Peyer's patch (tissue), 4 donors: ENCODE data around the gene COL23A1.

Source experiments
- POLR2A ChIP-seq, 2 donors: fragments of 450-650 bp; IDR thresholded peaks; one replicate each; pipeline ENCODE4 v1.5.1; 2017; ENCODE audit warnings: antibody characterized with exemption in 2 of 2, mild to moderate bottlenecking in 2 of 2, moderate library complexity in 2 of 2
- TF ChIP-seq, protein P1 (sequence below), 6 experiments: fragments of 450-650 bp in 4 of 6; fragments of 200-600 bp in 2 of 6; sonication (generic) in 1 of 6; IDR thresholded peaks; one replicate each; pipeline ENCODE4 v1.5.1; 2017 to 2019; ENCODE audit warnings: antibody characterized with exemption in 6 of 6, mild to moderate bottlenecking in 3 of 6, moderate library complexity in 1 of 6

DNA sequence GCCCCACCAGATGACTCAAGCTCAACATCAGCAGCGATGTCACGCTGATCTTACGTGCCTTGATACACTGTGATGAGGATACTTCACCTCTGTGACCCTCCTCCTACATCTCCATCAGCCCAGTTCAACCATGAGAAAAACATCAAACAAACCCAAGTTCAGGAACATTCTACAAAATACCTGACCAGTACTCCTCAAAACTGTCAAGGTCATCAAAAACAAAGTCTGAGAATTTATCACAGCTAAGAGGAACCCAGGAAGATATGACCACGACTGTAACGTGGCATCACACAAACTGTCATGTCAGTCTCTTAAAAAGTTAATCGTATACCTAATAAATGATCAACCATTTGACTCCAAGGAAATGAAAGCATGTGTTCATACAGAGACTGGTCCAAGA, 90.8 kb downstream of the COL23A1 start:
- TF ChIP-seq POLR2A (IDR thresholded peaks at IDR 0.05), result no peak
- TF ChIP-seq, protein P1, sequence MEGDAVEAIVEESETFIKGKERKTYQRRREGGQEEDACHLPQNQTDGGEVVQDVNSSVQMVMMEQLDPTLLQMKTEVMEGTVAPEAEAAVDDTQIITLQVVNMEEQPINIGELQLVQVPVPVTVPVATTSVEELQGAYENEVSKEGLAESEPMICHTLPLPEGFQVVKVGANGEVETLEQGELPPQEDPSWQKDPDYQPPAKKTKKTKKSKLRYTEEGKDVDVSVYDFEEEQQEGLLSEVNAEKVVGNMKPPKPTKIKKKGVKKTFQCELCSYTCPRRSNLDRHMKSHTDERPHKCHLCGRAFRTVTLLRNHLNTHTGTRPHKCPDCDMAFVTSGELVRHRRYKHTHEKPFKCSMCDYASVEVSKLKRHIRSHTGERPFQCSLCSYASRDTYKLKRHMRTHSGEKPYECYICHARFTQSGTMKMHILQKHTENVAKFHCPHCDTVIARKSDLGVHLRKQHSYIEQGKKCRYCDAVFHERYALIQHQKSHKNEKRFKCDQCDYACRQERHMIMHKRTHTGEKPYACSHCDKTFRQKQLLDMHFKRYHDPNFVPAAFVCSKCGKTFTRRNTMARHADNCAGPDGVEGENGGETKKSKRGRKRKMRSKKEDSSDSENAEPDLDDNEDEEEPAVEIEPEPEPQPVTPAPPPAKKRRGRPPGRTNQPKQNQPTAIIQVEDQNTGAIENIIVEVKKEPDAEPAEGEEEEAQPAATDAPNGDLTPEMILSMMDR (IDR thresholded peaks at IDR 0.05), result no peak
